Measurements from ENCODE around the gene CSF2.

The CSF2 gene

DNA sequence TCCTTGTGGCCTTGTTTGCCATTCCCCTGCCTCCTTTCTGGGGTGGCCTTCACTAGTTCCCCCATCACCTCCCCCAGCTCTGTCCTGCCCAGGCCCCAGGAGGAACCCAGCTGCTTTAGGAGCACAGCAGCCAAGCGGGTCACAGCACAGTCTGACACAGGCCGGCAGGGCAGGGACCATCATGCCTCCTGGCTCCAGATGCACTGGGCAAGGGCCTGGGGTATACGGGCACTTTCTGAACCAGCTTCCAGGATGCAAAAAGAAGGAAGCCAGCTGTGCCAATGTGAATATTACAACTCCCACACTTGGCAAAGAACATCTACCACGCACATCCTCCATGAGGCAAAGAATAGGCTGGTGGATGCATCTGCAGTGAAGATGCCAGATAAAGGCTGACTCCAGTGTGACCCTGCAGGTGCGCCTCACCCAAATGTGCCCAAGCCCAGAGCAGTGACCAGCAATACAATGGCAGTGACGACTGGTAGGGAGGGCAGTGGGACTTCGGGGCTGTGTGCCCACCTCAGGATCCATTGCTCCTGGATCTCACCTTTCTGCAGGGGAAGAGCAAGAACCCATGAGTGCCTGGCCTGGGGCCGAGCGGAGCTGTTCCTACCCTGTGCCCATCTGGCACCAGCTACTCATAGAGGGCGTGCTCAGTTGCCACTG is 19.4 kb upstream of the CSF2 start:
- H3K36me3 ChIP-seq (ENCODE audit: low read depth) = no peaks in the 10 kb centered on the region
- TF ChIP-seq, protein P1, sequence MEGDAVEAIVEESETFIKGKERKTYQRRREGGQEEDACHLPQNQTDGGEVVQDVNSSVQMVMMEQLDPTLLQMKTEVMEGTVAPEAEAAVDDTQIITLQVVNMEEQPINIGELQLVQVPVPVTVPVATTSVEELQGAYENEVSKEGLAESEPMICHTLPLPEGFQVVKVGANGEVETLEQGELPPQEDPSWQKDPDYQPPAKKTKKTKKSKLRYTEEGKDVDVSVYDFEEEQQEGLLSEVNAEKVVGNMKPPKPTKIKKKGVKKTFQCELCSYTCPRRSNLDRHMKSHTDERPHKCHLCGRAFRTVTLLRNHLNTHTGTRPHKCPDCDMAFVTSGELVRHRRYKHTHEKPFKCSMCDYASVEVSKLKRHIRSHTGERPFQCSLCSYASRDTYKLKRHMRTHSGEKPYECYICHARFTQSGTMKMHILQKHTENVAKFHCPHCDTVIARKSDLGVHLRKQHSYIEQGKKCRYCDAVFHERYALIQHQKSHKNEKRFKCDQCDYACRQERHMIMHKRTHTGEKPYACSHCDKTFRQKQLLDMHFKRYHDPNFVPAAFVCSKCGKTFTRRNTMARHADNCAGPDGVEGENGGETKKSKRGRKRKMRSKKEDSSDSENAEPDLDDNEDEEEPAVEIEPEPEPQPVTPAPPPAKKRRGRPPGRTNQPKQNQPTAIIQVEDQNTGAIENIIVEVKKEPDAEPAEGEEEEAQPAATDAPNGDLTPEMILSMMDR (IDR thresholded peaks at IDR 0.05; ENCODE audit: poor library complexity, severe bottlenecking) = no peak
- no peaks in the 10 kb centered on the region for H3K27me3 ChIP-seq (ENCODE audit: insufficient read depth, poor library complexity, severe bottlenecking)
- no peaks in the 10 kb centered on the region for H3K9me3 ChIP-seq (ENCODE audit: severe bottlenecking)
- DNase-seq (ENCODE audit: low spot score) = peak; percentile 55
- H3K4me1 ChIP-seq (ENCODE audit: insufficient read depth, poor library complexity, severe bottlenecking) = no peaks in the 10 kb centered on the region
- no peak for ATAC-seq (ENCODE audit: low read depth)
- H3K4me3 ChIP-seq (ENCODE audit: severe bottlenecking) = no peak overlapping the region
- no peak overlapping the region for H3K27ac ChIP-seq (ENCODE audit: poor library complexity, severe bottlenecking)

DNA sequence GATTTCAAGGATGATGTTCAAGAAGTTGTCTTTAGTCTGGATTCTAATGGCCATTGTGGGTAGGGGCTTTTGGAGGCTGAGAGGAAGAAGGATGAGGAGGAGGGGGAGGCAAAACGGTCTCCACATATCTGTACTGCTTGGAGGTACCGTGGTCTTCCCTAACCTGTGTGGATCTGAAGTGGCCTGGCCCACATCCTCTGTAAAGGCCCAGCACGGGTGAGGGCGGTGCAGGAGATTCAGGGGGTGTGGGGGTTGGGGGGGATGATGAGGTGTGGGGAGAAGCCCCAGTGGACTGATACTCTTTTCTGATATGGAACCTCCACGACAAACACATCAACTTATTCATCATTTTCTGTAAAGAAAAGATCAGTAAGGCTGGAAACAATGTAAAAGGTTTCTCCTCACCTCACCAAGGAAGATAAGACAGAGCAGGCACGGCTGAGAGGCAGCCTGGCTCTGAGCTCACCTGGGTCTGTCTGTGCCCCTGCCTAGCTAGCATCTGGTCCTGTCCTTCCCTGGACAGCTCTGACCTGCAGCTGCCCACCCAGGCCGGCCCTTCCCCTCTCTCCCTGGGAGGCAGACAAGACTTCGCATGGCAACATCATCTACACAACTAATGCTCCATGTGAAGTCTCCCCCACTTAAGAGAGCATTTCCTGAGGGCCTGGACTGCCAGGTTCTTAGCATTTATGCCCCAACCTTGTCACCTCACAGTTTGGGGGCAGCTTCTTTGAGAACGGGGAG is 18.7 kb upstream of the CSF2 start:
- no peaks in the 10 kb centered on the region for H3K9me3 ChIP-seq (ENCODE audit: severe bottlenecking)
- H3K27ac ChIP-seq (ENCODE audit: poor library complexity, severe bottlenecking) = no peak overlapping the region
- no peaks in the 10 kb centered on the region for H3K36me3 ChIP-seq (ENCODE audit: low read depth)
- no peak for ATAC-seq (ENCODE audit: low read depth)
- TF ChIP-seq, protein P1 (IDR thresholded peaks at IDR 0.05; ENCODE audit: poor library complexity, severe bottlenecking) = no peak
- H3K27me3 ChIP-seq (ENCODE audit: insufficient read depth, poor library complexity, severe bottlenecking) = no peaks in the 10 kb centered on the region
- H3K4me3 ChIP-seq (ENCODE audit: severe bottlenecking) = no peak overlapping the region
- no peaks in the 10 kb centered on the region for H3K4me1 ChIP-seq (ENCODE audit: insufficient read depth, poor library complexity, severe bottlenecking)
- peak; percentile 60 for DNase-seq (ENCODE audit: low spot score)

GRCh38 chr5:132055441-132055807 is 18.2 kb upstream of the CSF2 start:
- Histone ChIP-seq H3K9me3 (ENCODE audit: severe bottlenecking) (no peaks in the 10 kb centered on the region), H3K36me3 (ENCODE audit: low read depth) (no peaks in the 10 kb centered on the region), H3K4me3 (ENCODE audit: severe bottlenecking) (no peak overlapping the region), H3K27me3 (ENCODE audit: insufficient read depth, poor library complexity, severe bottlenecking) (no peaks in the 10 kb centered on the region), H3K27ac (ENCODE audit: poor library complexity, severe bottlenecking) (no peak overlapping the region), H3K4me1 (ENCODE audit: insufficient read depth, poor library complexity, severe bottlenecking) (no peaks in the 10 kb centered on the region)
- DNase-seq (ENCODE audit: low spot score) (no peak), ATAC-seq (ENCODE audit: low read depth) (no peak)
- TF ChIP-seq, protein P1 (IDR thresholded peaks at IDR 0.05; ENCODE audit: poor library complexity, severe bottlenecking) = no peak

GRCh38 chr5:132055808-132056609 is 17.6 kb upstream of the CSF2 start:
- no peak for ATAC-seq (ENCODE audit: low read depth)

More at GRCh38 chr5:132055808-132056609, 17.6 kb upstream of the CSF2 start:
- Histone ChIP-seq H3K9me3 (ENCODE audit: severe bottlenecking) (no peaks in the 10 kb centered on the region), H3K27me3 (ENCODE audit: insufficient read depth, poor library complexity, severe bottlenecking) (no peaks in the 10 kb centered on the region), H3K4me3 (ENCODE audit: severe bottlenecking) (no peak overlapping the region), H3K36me3 (ENCODE audit: low read depth) (no peaks in the 10 kb centered on the region), H3K27ac (ENCODE audit: poor library complexity, severe bottlenecking) (no peak overlapping the region), H3K4me1 (ENCODE audit: insufficient read depth, poor library complexity, severe bottlenecking) (no peaks in the 10 kb centered on the region)
- peak; percentile 57 for DNase-seq (ENCODE audit: low spot score)
- TF ChIP-seq, protein P1 (IDR thresholded peaks at IDR 0.05; ENCODE audit: poor library complexity, severe bottlenecking) = no peak
